Glutamatergic neuron (in vitro differentiated cells): ENCODE results near the gene FBXW7. TPM values are rescaled to one million over a fixed set of nuclear protein-coding genes. Genes with fewer than 3 reads are reported as not detected.

ENCODE experiments used
- DNase-seq: peaks from one replicate; pipeline ENCODE4 v3.0.0; 2022
- H3K27ac Mint-ChIP-seq: one replicate; pipeline ENCODE4 v1.8.0; 2020; ENCODE audit warnings: mild to moderate bottlenecking, mixed read lengths, inconsistent platforms; ENCODE audit not compliant: unreplicated experiment
- H3K27me3 Mint-ChIP-seq: one replicate; pipeline ENCODE4 v1.8.0; 2020; ENCODE audit warnings: mild to moderate bottlenecking, moderate library complexity, mixed read lengths, inconsistent platforms; ENCODE audit not compliant: unreplicated experiment
- H3K36me3 Mint-ChIP-seq: one replicate; pipeline ENCODE4 v1.8.0; 2020; ENCODE audit warnings: mild to moderate bottlenecking, mixed read lengths, inconsistent platforms; ENCODE audit not compliant: unreplicated experiment
- H3K4me1 Mint-ChIP-seq: one replicate; pipeline ENCODE4 v1.8.0; 2020; ENCODE audit warnings: mild to moderate bottlenecking, low read depth, mixed read lengths, inconsistent platforms; ENCODE audit not compliant: unreplicated experiment
- H3K4me3 Mint-ChIP-seq: one replicate; pipeline ENCODE4 v1.8.0; 2020; ENCODE audit warnings: mild to moderate bottlenecking, mixed read lengths, inconsistent platforms; ENCODE audit not compliant: unreplicated experiment
- H3K9me3 Mint-ChIP-seq: one replicate; pipeline ENCODE4 v1.8.0; 2020; ENCODE audit warnings: mild to moderate bottlenecking, moderate library complexity, mixed read lengths, inconsistent platforms; ENCODE audit not compliant: unreplicated experiment
- total RNA-seq: library from RNA; stranded (reverse); fragmentation: NEBNext Ultra II Directional; extraction: Animal tissue kit (Norgen Biotek cat#: 25700); gene quantifications from one replicate; pipeline ENCODE4 v1.2.1, GENCODE V29; 2021; ENCODE audit not compliant: unreplicated experiment
- TF ChIP-seq, protein P1 (sequence below): fragments of 200-600 bp; sonication (generic); IDR thresholded peaks from one replicate; pipeline ENCODE4 v1.5.0; 2021; ENCODE audit not compliant: partially characterized antibody, unreplicated experiment

FBXW7 gene
- total RNA-seq, 1 donor from 2014 or later = 57.5 TPM

DNA sequence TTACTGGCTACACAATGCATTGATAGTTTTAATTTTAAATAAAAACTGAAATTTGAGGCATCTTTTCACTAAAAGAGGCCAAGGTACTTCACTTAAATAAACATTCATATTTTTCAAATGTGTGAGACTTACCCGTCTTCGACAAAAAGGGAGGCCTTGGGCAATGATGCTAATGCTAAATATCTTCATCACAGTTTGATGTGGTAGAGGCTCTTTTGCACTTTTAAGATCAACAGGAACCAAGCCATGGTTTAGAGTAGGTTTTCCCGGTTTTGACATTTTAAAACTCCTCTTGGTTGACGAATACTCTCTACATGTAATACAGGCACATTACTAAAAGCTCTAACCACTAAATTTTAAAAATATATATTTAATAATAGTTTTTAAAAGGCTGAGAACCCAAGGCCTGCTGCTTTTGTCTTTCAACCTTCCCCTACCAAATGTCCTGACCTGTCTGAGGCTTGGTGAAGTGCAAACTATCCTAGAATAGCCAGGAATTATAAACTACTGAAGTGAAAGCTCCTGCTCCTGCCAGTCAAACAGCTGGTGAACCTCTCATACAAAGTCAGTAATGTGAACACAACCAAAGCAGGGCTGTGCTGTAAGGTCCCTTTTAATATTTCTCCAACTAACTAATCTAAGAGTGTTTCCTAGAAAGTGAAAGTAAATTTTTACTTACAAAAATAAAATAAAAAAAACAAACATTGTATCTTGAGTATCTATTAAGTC, 153.7 kb downstream of the FBXW7 start:
- Mint-ChIP-seq H3K4me1 (peaks cover 3% of the 10 kb centered on the region), H3K27me3 (no peaks in the 10 kb centered on the region), H3K9me3 (no peaks in the 10 kb centered on the region), H3K4me3 (no peak overlapping the region), H3K27ac (no peak overlapping the region), H3K36me3 (no peaks in the 10 kb centered on the region)
- no peak for DNase-seq
- TF ChIP-seq, protein P1, sequence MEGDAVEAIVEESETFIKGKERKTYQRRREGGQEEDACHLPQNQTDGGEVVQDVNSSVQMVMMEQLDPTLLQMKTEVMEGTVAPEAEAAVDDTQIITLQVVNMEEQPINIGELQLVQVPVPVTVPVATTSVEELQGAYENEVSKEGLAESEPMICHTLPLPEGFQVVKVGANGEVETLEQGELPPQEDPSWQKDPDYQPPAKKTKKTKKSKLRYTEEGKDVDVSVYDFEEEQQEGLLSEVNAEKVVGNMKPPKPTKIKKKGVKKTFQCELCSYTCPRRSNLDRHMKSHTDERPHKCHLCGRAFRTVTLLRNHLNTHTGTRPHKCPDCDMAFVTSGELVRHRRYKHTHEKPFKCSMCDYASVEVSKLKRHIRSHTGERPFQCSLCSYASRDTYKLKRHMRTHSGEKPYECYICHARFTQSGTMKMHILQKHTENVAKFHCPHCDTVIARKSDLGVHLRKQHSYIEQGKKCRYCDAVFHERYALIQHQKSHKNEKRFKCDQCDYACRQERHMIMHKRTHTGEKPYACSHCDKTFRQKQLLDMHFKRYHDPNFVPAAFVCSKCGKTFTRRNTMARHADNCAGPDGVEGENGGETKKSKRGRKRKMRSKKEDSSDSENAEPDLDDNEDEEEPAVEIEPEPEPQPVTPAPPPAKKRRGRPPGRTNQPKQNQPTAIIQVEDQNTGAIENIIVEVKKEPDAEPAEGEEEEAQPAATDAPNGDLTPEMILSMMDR = no peak

GRCh38 chr4:152380919-152381318, 155.0 kb downstream of the FBXW7 start:
- Mint-ChIP-seq H3K4me1 (peaks cover 3% of the 10 kb centered on the region), H3K36me3 (no peaks in the 10 kb centered on the region), H3K27ac (no peak overlapping the region), H3K9me3 (no peaks in the 10 kb centered on the region), H3K27me3 (no peaks in the 10 kb centered on the region), H3K4me3 (no peak overlapping the region)
- TF ChIP-seq, protein P1 = no peak
- DNase-seq = no peak

DNA sequence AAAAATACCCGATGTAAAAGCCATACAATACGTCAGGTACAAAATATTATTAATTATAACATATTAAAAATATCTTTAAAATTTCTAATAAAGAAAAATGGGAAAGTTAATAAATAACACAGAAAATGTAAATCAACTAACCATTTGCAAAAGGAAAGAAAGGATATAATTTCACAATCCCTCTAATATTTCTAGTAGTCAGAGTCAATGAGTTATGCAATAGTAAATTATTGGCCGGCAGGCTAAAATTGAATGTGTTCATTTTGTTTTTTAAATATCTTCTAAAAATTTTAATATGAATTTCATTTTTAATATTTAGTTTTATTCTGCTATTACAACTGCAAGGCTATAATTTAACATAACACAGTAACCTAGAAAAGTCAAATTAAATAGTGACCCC, 155.7 kb downstream of the FBXW7 start:
- peaks cover 3% of the 10 kb centered on the region for H3K4me1 Mint-ChIP-seq
- DNase-seq = no peak
- TF ChIP-seq, protein P1 = no peak
- H3K27ac Mint-ChIP-seq = no peak overlapping the region
- H3K36me3 Mint-ChIP-seq = no peaks in the 10 kb centered on the region
- no peaks in the 10 kb centered on the region for H3K27me3 Mint-ChIP-seq
- H3K4me3 Mint-ChIP-seq = no peak overlapping the region
- H3K9me3 Mint-ChIP-seq = no peaks in the 10 kb centered on the region

GRCh38 chr4:152374606-152375285, 161.1 kb downstream of the FBXW7 start:
- peaks cover 18% of the 10 kb centered on the region for H3K4me1 Mint-ChIP-seq
- TF ChIP-seq, protein P1 = no peak
- H3K27ac Mint-ChIP-seq = no peak overlapping the region

DNA sequence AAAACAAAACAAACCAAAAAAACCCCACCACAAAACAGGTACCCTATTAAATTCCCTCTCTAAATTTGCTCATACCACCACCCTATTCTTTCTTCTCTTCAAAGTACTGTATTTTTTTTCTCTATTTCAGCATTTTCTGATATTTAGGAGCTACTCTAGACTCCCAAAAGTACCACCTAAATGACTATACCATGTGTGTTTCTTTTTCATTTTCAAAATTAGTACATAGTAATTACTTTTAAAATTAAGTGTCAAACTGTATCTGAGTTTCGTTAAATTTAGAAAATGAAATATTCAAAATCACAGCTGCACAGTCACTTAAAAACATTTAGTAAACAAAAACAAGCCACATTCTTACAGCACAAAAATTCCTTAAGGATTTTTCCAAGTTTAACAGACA, 161.7 kb downstream of the FBXW7 start:
- Mint-ChIP-seq H3K9me3 (no peaks in the 10 kb centered on the region), H3K36me3 (no peaks in the 10 kb centered on the region), H3K4me1 (peaks cover 23% of the 10 kb centered on the region), H3K27me3 (no peaks in the 10 kb centered on the region), H3K4me3 (no peak overlapping the region), H3K27ac (no peak overlapping the region)
- TF ChIP-seq, protein P1 = no peak
- no peak for DNase-seq

More at GRCh38 chr4:152374606-152375285, 161.1 kb downstream of the FBXW7 start:
- Mint-ChIP-seq H3K9me3 (no peaks in the 10 kb centered on the region), H3K36me3 (no peaks in the 10 kb centered on the region), H3K4me3 (no peak overlapping the region), H3K27me3 (no peaks in the 10 kb centered on the region)
- DNase-seq = no peak
